Ovary (tissue), 9 donors: ENCODE data around the gene CCDC185. TPM values are rescaled to one million over a fixed set of nuclear protein-coding genes. Genes with fewer than 3 reads are reported as not detected.

Experiments
- DNase-seq, 5 donors: peaks; one replicate each; pipeline ENCODE4 v3.0.0-alpha.2; 2019 to 2020
- H3K27ac ChIP-seq, 2 donors: fragments of 200-600 bp; one replicate each; pipeline versions ENCODE4 v1.5.1 to v1.8.0; 2019 to 2022
- H3K27me3 ChIP-seq: fragments of 200-600 bp; one replicate; pipeline ENCODE4 v1.8.0; 2022
- H3K36me3 ChIP-seq: fragments of 200-600 bp; sonication (generic); one replicate; pipeline ENCODE4 v1.5.1; 2019
- H3K4me1 ChIP-seq: one replicate; pipeline ENCODE4 v1.8.1; 2013; ENCODE audit warnings: mild to moderate bottlenecking, moderate library complexity; ENCODE audit not compliant: insufficient read depth
- H3K4me3 ChIP-seq: fragments of 200-600 bp; sonication (generic); one replicate; pipeline ENCODE4 v1.5.1; 2017
- H3K9me3 ChIP-seq, 2 donors: fragments of 200-600 bp in 1 of 2; sonication (generic) in 1 of 2; one replicate each; pipeline versions ENCODE4 v1.5.1 to v1.8.1; 2013 to 2019; ENCODE audit warnings: mild to moderate bottlenecking in 1 of 2, moderate library complexity in 1 of 2
- EP300 ChIP-seq: sonication (generic); formaldehyde crosslinking; IDR thresholded peaks from one replicate; pipeline ENCODE4 v1.6.1; 2017; ENCODE audit warnings: antibody characterized with exemption
- POLR2A ChIP-seq: fragments of 450-650 bp; IDR thresholded peaks from one replicate; pipeline ENCODE4 v1.6.1; 2017; ENCODE audit warnings: antibody characterized with exemption, mild to moderate bottlenecking, moderate library complexity
- WGBS, 3 donors: extraction: QIAGEN DNeasy Blood & Tissue Kit in 1 of 3; methylation state at CpG; one replicate each; pipeline versions ENCODE4 v1.1.5 to v1.1.7; 2013 to 2017; 5-methylcytosine and 5-hydroxymethylcytosine counted together
- intact Hi-C, 4 donors: fragments of 100-400 bp; cut with DNase I; formaldehyde crosslinking; loops; one replicate each; pipeline versions ENCODE4 v1.11.0 to v1.15.1; 2022 to 2023
- polyA plus RNA-seq, 2 donors: library from polyadenylated mRNA; stranded (reverse); fragments of 200-250 nt in 1 of 2; fragments of 350-450 nt in 1 of 2; fragmentation: Illumina TruSeq in 1 of 2; extraction: RNeasy Lipid Tissue Mini Kit (QIAGEN cat#74804) in 1 of 2; gene quantifications; one replicate each; pipeline ENCODE4 v1.2.3, GENCODE V29; 2013 to 2014
- total RNA-seq, 7 donors: library from RNA; depleted of rRNA in 2 of 7; stranded (reverse); fragments of >200 nt in 2 of 7; fragmentation: NEBNext Ultra II Directional in 3 of 7; extraction: Animal tissue kit (Norgen Biotek cat#: 25700) in 3 of 7; gene quantifications; one replicate each; pipeline versions ENCODE4 v1.1.0 to v1.2.4, GENCODE V29; 2016 to 2023
- TF ChIP-seq, protein P1 (sequence below), 3 donors: fragments of 450-650 bp in 2 of 3; fragments of 200-600 bp in 1 of 3; IDR thresholded peaks; one replicate each; pipeline versions ENCODE4 v1.5.1 to v1.8.0; 2016 to 2022; ENCODE audit warnings: antibody characterized with exemption in 3 of 3, mild to moderate bottlenecking in 1 of 3
- donor health status: DM: no; HTN: no; CAD: no; lungs with moderate emphysema.
- donor health status: DM: no; HTN: no; CAD: no.
- donor health status: Bipolar disorder and iron deficiency.
- donor health status: DM: yes; HTN: yes; CAD: no.
- donor health status: DM: no; HTN: no; CAD: no.
- donor health status: DM: yes; HTN: yes; CAD: no.

CCDC185 gene
- total and polyA plus RNA-seq, 9 donors: not detected

DNA sequence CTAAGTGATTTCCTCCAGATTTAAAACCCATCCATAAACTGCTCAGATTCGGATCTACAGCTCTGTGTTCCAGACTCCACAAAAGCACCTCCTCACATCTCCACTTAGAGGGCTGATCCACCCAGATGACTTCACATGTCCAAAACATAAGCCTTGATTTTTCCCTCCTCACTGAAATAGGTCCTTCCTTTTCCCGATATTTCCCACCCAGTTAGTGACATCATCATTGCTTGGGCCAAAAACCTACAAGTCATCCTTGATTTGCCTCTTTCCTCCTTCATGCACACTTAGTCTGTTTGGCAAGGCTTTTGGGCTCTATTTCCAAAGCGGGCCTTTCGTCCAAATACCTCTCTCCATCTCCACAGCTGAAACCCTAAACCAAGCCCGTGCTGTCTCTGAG is 32.3 kb downstream of the CCDC185 start:
- intact Hi-C loops: no loop called here
- Histone ChIP-seq H3K9me3 (no peaks in the 10 kb centered on the region), H3K27ac (no peak overlapping the region), H3K36me3 (no peaks in the 10 kb centered on the region), H3K27me3 (no peaks in the 10 kb centered on the region), H3K4me3 (no peak overlapping the region), H3K4me1 (peaks cover 5% of the 10 kb centered on the region)
- no peak for DNase-seq
- WGBS, 3 donors: 83 to 95% (median 91%) methylated on average over 5 of the region's 5 CpGs
- TF ChIP-seq, protein P1, sequence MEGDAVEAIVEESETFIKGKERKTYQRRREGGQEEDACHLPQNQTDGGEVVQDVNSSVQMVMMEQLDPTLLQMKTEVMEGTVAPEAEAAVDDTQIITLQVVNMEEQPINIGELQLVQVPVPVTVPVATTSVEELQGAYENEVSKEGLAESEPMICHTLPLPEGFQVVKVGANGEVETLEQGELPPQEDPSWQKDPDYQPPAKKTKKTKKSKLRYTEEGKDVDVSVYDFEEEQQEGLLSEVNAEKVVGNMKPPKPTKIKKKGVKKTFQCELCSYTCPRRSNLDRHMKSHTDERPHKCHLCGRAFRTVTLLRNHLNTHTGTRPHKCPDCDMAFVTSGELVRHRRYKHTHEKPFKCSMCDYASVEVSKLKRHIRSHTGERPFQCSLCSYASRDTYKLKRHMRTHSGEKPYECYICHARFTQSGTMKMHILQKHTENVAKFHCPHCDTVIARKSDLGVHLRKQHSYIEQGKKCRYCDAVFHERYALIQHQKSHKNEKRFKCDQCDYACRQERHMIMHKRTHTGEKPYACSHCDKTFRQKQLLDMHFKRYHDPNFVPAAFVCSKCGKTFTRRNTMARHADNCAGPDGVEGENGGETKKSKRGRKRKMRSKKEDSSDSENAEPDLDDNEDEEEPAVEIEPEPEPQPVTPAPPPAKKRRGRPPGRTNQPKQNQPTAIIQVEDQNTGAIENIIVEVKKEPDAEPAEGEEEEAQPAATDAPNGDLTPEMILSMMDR (IDR thresholded peaks at IDR 0.05): no peak
- no peak for TF ChIP-seq EP300
- TF ChIP-seq POLR2A: no peak

DNA sequence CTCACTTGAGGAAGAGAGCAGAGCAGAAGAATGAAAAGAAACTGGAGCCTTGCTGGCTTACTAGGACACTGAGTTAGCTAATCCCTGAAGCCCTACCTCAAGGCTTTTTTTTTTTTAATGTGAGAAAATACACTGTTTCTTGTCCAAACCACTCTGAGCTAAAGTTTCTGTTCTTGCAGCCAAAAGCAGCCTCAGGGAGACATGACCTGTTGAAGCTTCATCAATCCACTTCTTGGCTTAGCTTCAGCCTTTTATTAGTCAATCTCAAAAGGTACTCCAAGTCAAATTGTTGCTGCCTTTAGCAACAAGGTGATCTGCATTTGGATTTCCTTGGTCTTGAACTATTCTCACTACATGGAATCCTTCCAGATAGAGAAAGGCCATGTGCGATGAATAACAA is 33.7 kb downstream of the CCDC185 start:
- intact Hi-C loops: no loop called here
- H3K27me3 ChIP-seq: no peaks in the 10 kb centered on the region
- H3K4me1 ChIP-seq: peaks cover 4% of the 10 kb centered on the region
- H3K27ac ChIP-seq: no peak overlapping the region
- DNase-seq: no peak
- H3K9me3 ChIP-seq: no peaks in the 10 kb centered on the region
- 77 to 90% (median 78%) methylated on average over 1 of the region's 1 CpG for WGBS, 3 donors
- H3K36me3 ChIP-seq: no peaks in the 10 kb centered on the region
- no peak for TF ChIP-seq EP300
- no peak for TF ChIP-seq POLR2A
- H3K4me3 ChIP-seq: no peak overlapping the region

DNA sequence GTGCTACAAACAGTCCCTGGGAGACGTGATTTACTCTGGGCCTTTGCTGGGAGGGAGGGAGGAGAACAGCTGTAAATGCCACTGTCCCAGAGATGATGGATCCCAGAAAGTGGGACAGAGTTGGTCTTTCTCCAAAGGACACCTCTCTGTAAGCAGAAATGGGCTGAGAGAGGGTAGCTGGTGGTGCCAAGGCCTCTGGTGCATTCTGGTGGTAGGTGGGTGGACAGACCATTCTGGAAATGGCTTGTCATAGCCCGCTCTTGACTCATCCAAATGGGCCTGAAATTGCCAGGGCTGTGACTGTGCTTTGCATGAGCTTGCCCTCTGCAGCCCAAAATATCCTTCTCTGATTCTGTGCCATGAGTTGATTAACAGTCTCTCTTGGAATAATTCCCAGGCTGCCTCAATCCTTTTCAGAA is 36.1 kb downstream of the CCDC185 start:
- no peak overlapping the region for H3K4me3 ChIP-seq
- H3K9me3 ChIP-seq: no peaks in the 10 kb centered on the region
- no peak for DNase-seq
- 67 to 82% (median 68%) methylated on average over 2 of the region's 2 CpGs for WGBS, 3 donors
- no peak overlapping the region for H3K27ac ChIP-seq
- H3K36me3 ChIP-seq: no peaks in the 10 kb centered on the region
- H3K4me1 ChIP-seq: peaks cover 4% of the 10 kb centered on the region
- no peaks in the 10 kb centered on the region for H3K27me3 ChIP-seq
- TF ChIP-seq EP300: no peak
- intact Hi-C loops: no loop called here

DNA sequence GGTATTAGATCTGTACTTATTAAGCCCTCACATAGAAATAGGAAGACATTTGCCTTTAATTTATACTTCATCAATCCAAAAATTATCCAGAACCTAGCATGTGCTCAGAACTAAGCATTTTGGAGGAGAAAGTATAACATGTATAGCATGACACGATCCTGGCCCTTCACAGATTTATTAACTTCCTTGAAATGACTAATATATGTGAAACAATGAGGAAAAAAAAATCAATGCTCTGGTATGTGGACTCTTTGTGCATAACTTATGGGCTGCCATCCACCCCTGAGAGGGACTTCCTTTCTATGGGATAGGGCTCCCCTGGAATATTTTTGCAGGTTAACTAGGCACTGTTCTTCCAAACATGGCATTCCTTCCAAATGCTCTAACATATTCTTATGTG is 36.6 kb downstream of the CCDC185 start:
- Histone ChIP-seq H3K36me3 (no peaks in the 10 kb centered on the region), H3K4me1 (peaks cover 4% of the 10 kb centered on the region), H3K4me3 (no peak overlapping the region), H3K27ac (no peak overlapping the region), H3K9me3 (no peaks in the 10 kb centered on the region), H3K27me3 (no peaks in the 10 kb centered on the region)
- intact Hi-C loops: no loop called here
- no peak for DNase-seq
- 54 to 58% (median 54%) methylated on average over 1 of the region's 1 CpG for WGBS, 3 donors
- TF ChIP-seq, protein P1 (IDR thresholded peaks at IDR 0.05): no peak
- TF ChIP-seq EP300: no peak
- TF ChIP-seq POLR2A: no peak

DNA sequence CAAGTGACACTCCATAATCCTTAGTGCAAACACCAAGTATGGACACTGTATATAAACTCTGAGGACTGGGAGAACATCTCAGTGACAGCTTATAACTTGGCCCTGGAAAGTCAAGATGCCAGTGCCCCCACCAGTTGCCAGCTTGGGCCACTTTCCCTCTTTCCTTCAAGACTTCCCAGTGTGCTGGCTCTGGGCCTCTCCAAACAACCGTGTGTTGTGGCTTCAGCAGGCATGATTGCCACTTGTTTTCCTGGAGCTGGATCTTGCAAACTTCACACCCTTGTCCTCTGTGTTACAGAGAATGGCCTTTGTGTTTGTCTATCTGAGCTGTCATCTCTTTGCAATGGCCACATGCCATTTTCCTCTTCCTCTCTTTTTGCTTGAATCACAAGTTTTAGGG is 37.0 kb downstream of the CCDC185 start:
- Histone ChIP-seq H3K4me3 (no peak overlapping the region), H3K27ac (no peak overlapping the region), H3K27me3 (no peaks in the 10 kb centered on the region), H3K9me3 (no peaks in the 10 kb centered on the region), H3K4me1 (peaks cover 4% of the 10 kb centered on the region), H3K36me3 (no peaks in the 10 kb centered on the region)
- TF ChIP-seq, protein P1 (IDR thresholded peaks at IDR 0.05): no peak
- TF ChIP-seq EP300 (no peak), POLR2A (no peak)
- WGBS, 3 donors: 48 to 68% (median 55%) methylated on average over 1 of the region's 1 CpG
- DNase-seq: no peak
- intact Hi-C loops: no loop called here
